HG02678 (cell line): ENCODE data around the gene CSF1R.
"Not testable (repeated sequence)": the region's sequence is repeated elsewhere in the genome, so short reads cannot be mapped to it uniquely, and the experiment has no call there.

Source experiments
- ATAC-seq: cut with Tn5 transposase; IDR thresholded peaks from one replicate; pipeline ENCODE4 v1.9.1; 2021; ENCODE audit warnings: mild to moderate bottlenecking, moderate library complexity; ENCODE audit not compliant: unreplicated experiment

The CSF1R gene

GRCh38 chr5:150105928-150106615 lies 19.7 kb upstream of the CSF1R start:
- ATAC-seq = no peak

GRCh38 chr5:150104550-150104870 lies 18.2 kb upstream of the CSF1R start:
- ATAC-seq = no peak

- ATAC-seq = no peak
Observed at GRCh38 chr5:150103678-150104549, 17.6 kb upstream of the CSF1R start.

GRCh38 chr5:150101023-150101422 lies 14.7 kb upstream of the CSF1R start:
- no peak for ATAC-seq

GRCh38 chr5:150097152-150097551 lies 10.8 kb upstream of the CSF1R start:
- no peak for ATAC-seq

GRCh38 chr5:150092159-150092787 lies 5.9 kb upstream of the CSF1R start:
- ATAC-seq = peak; percentile 48

- ATAC-seq = no peak
Observed at GRCh38 chr5:150085191-150085912, 1.0 kb downstream of the CSF1R start.

GRCh38 chr5:150084754-150085153 lies 1.6 kb downstream of the CSF1R start:
- not testable (repeated sequence) for ATAC-seq

GRCh38 chr5:150082889-150083288 lies 3.5 kb downstream of the CSF1R start:
- no peak for ATAC-seq

GRCh38 chr5:150082374-150082773 lies 4.0 kb downstream of the CSF1R start:
- ATAC-seq = peak; percentile 15

- ATAC-seq = peak; percentile 80
Observed at GRCh38 chr5:150081541-150082283, 4.6 kb downstream of the CSF1R start.

GRCh38 chr5:150080696-150081435 lies 5.5 kb downstream of the CSF1R start:
- ATAC-seq = no peak

GRCh38 chr5:150079909-150080461 lies 6.4 kb downstream of the CSF1R start:
- no peak for ATAC-seq

- no peak for ATAC-seq
Observed at GRCh38 chr5:150078802-150079689, 7.3 kb downstream of the CSF1R start.

GRCh38 chr5:150077996-150078801 lies 8.2 kb downstream of the CSF1R start:
- no peak for ATAC-seq

GRCh38 chr5:150077060-150077459 lies 9.3 kb downstream of the CSF1R start:
- ATAC-seq = no peak

- ATAC-seq = no peak
Observed at GRCh38 chr5:150075806-150076205, 10.5 kb downstream of the CSF1R start.

GRCh38 chr5:150075233-150075632 lies 11.1 kb downstream of the CSF1R start:
- no peak for ATAC-seq
